Activated T-cell treated with anti-CD3 and anti-CD28 coated beads, Interleukin-2, amount 50 U/mL, for 72 hours (primary cell): ENCODE data around the gene TERT. TPM values are rescaled to one million over a fixed set of nuclear protein-coding genes. Genes with fewer than 3 reads are reported as not detected.

Experiments used
- ATAC-seq, 2 donors: fragments of 150-1000 bp; cut with Tn5 transposase; replicated peaks in 1 of 2; 2 replicates each; pipeline ENCODE4 v1.10.0; 2021; ENCODE audit warnings: moderate library complexity in 2 of 2, mild to moderate bottlenecking in 1 of 2
- DNase-seq, 2 donors: peaks; one replicate each; pipeline ENCODE4 v3.0.0; 2021 to 2022; ENCODE audit warnings: mixed read lengths in 1 of 2
- H3K27ac Mint-ChIP-seq: one replicate; pipeline ENCODE4 v1.8.0; 2022; ENCODE audit warnings: mild to moderate bottlenecking, moderate library complexity, mixed read lengths
- H3K27me3 Mint-ChIP-seq: one replicate; pipeline ENCODE4 v1.8.0; 2022; ENCODE audit warnings: low read depth, mixed read lengths
- H3K36me3 Mint-ChIP-seq, 2 donors: one replicate each; pipeline ENCODE4 v1.8.0; 2022; ENCODE audit warnings: mixed read lengths in 2 of 2, mild to moderate bottlenecking in 1 of 2; ENCODE audit not compliant: insufficient read depth in 2 of 2
- H3K4me1 Mint-ChIP-seq: one replicate; pipeline ENCODE4 v1.8.0; 2022; ENCODE audit warnings: low read depth, mixed read lengths
- H3K4me3 Mint-ChIP-seq, 2 donors: one replicate each; pipeline ENCODE4 v1.8.0; 2022; ENCODE audit warnings: mild to moderate bottlenecking in 2 of 2, mixed read lengths in 2 of 2, moderate library complexity in 2 of 2
- H3K9me3 Mint-ChIP-seq, 2 donors: one replicate each; pipeline ENCODE4 v1.8.0; 2022; ENCODE audit warnings: mixed read lengths in 2 of 2
- total RNA-seq, 2 donors: library from RNA; stranded (reverse); gene quantifications; one replicate each; pipeline ENCODE4 v1.2.3, GENCODE V29; 2022

TERT gene
- total RNA-seq, 2 donors from 2014 or later, result 2.5 to 5.1 TPM

GRCh38 chr5:1203968-1204692, 90.7 kb downstream of the TERT start:
- DNase-seq, result no peak
- no peaks in the 10 kb centered on the region for H3K36me3 Mint-ChIP-seq
- no peaks in the 10 kb centered on the region for H3K4me1 Mint-ChIP-seq

GRCh38 chr5:1203311-1203967, 91.4 kb downstream of the TERT start:
- Mint-ChIP-seq H3K9me3 (no peaks in the 10 kb centered on the region), H3K27ac (no peak overlapping the region), H3K27me3 (no peaks in the 10 kb centered on the region)

More at GRCh38 chr5:1203968-1204692, 90.7 kb downstream of the TERT start:
- Mint-ChIP-seq H3K4me3 (no peak overlapping the region), H3K27me3 (no peaks in the 10 kb centered on the region), H3K27ac (no peak overlapping the region), H3K9me3 (no peaks in the 10 kb centered on the region)
- no peak for ATAC-seq

More at GRCh38 chr5:1203311-1203967, 91.4 kb downstream of the TERT start:
- Mint-ChIP-seq H3K4me1 (no peaks in the 10 kb centered on the region), H3K36me3 (no peaks in the 10 kb centered on the region), H3K4me3 (no peak overlapping the region)
- DNase-seq (no peak), ATAC-seq (no peak)

Other genes starting within 250 kb of the TERT start
- 10 to 100 TPM; 14.8 to 29.0 TPM for gene SLC12A7, start 183.0 kb downstream of the TERT start, total RNA-seq
- gene SLC6A19, start 93.5 kb downstream of the TERT start, total RNA-seq, result not detected
- gene SLC6A18, start 69.7 kb downstream of the TERT start, total RNA-seq, result not detected
- gene CLPTM1L, start 50.0 kb upstream of the TERT start, total RNA-seq, result 10 to 100 TPM; 78.6 to 80.2 TPM
- gene SLC6A3, start 150.4 kb upstream of the TERT start, total RNA-seq, result not detected
- gene LPCAT1, start 228.9 kb upstream of the TERT start, total RNA-seq, result 10 to 100 TPM; 31.3 to 37.7 TPM